ENCODE measurements around the gene MYORG. TPM values are rescaled to one million over a fixed set of nuclear protein-coding genes. Genes with fewer than 3 reads are reported as not detected.

Gene MYORG
- total RNA-seq (2014; rRNA removed; shearing (Covaris generic)): 0.61 and 0.79 TPM in 2 replicates
- polyA plus RNA-seq (2014; cell fraction: nucleus; rRNA removed): 1.3 and 3.2 TPM in 2 replicates

DNA sequence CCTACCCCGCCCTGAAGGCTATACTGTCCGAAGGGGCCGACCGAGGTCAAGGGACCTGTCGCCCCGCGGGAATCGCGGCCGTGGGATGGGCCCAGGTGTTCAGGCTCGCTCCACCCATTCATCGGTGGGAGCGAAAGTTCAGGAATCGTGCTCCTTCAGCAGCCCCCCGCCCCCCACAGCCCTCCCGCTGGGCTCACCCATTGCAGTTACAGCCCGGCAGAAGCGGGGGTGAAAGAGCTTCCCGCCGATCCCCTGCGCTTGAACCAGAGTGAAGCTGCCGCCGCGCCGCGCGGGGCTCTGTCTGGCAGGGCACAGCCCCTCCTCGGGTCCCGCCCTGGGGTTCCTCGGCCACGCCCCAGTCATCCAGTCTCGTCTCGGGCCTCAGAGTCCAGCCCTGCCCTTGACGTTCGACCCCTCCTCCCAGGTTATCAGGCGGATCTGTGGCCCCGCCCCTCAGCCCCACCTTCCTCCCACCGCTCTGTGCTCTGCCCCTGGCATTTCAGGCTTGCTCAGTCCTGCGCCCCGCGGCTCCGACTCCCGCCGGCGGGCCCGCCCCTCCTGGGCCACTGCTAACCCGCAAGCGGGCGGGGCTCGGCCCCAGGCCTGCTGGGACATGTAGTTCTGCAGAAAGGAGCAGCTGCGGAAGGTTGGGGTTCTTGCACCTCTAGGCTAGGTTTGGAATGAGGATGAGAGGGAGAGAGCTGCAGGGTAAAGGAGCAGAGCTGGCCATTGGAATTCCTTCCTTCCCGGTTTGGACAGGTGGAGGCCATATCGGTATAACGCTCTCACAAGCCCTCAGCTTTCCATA lies at the start of gene MYORG:
Gene MYORG (minus strand): TSS at position 303 of the 808 bp plus-strand sequence. CDS start 3,955 bp downstream, outside the sequence.
- DNase-seq (ENCODE audit: extremely low read depth, low read depth): peak; percentile 90

DNA sequence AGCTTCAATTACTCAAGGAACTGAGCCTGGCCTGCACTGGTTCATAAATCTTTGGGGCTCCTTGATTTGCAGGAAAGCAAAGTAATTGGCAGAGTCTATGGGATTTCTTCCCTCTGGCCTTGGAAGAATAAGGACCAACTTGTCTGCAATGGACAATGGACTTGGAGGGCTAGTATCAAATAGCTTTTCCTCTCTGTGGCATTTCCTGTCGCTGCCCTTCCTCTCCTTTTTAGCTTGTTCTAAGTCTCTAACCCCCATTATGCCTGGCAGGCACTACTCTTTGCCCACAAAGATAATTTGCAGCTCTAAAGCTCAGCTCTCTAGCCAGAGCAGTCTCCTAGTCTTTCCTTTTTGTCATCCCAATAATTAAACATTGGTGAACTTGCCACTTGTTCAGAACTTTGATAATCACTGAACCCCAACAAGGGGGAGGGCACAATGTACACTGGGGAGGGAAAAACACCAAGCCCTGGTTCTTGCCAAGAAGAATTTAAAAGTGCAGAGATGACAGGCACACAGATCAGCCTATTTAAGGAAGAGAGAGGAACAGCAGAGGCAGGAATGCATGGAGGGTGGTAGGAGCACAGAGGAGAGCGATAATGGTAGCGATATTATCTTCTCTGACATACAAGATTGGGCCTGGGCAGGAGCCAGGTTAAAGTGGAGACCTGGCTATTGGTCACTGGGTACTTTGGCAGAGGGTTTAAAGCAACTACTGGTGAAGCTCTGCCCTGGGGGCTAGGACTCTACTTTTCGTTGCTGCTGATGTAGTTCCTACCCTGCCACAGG lies 43.2 kb upstream of the MYORG start:
- DNase-seq (ENCODE audit: extremely low read depth, low read depth): no peak

DNA sequence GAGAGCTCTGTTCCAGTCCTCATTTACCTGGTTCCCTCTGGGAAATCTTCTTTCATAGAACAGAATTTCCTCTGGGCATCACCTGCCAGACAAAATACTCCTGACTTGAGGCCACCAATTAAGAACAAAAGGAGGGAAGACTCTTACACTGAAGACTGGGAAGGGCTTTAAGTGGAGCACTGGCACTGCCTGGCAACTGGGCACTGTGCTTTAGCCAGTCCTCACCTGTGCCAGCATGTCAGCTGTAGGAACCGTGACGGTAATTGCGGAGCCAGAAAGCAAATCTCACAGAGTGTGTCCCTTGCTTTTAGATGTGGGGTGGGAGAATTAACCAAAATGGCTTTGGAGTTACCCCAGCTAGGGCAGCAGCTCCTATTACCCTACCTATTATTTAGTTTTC lies 41.0 kb upstream of the MYORG start:
- no peak for DNase-seq (ENCODE audit: extremely low read depth, low read depth)

DNA sequence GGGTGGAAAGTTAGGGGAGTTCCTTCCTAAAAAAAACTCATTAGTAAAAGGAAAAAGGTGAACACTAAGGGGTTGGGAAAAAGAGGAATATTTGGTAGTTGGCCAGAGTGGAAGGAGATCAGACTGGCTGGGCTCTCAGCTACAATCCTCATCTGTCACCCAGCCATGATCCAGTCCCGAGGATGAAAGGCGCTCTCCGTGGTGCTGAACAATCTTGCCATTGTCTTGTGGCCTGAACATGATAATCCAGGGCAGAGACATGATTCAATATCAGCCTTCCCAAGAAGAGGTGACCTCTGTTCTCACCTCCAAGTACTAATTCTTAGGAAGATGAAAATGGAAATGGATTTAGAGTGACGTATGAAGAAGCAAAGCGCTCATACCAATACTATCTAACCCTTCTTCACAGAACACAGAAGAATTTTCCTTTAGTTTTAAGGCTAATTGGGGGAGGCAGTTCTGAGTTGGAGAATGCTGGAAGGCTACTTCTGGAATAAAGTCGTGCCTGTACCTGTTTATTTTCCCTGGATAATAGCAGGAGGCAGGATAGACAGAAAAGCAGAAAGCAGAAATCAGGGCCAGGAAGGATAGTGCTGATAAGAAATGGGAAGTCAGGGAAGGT lies 36.6 kb upstream of the MYORG start:
- peak; percentile 26 for DNase-seq (ENCODE audit: extremely low read depth, low read depth)

DNA sequence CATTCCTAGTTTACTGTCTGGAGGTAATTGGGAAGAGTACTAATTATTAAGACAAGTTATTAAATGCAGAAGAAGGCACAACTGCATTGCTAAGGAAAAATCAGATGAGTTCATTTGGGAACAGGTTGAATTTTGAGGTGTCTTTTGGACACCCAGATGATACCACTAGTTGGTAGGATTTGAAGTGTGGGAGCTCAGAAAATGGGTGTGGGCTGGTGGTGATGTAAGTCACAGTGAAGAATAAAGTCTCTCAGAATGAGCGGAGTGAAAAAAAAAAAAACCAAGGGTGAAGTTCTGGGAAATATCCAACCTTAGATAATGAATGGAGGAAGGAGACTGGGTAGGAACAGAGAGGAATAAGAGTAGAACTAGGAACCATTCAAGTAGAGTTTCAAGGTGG lies 35.6 kb upstream of the MYORG start:
- no peak for DNase-seq (ENCODE audit: extremely low read depth, low read depth)

DNA sequence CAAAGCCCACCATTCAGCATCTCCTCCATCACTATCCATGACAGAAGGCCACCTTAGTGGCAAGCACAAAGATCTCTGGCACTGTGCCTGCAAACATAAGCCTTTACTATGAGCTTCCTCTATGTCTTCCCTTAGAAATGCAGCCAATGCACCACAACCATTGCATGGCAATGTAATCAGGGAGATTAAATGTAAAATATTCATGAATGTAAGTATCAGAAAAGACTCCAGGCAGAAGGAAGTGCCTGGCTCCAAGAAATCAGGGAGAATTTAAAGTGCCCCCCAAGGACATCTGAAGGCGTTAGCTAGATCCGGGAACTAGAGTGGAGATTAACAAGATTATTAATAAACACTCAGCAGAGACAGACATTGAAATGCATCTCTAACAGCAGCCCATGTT lies 32.5 kb upstream of the MYORG start:
- no peak for DNase-seq (ENCODE audit: extremely low read depth, low read depth)

DNA sequence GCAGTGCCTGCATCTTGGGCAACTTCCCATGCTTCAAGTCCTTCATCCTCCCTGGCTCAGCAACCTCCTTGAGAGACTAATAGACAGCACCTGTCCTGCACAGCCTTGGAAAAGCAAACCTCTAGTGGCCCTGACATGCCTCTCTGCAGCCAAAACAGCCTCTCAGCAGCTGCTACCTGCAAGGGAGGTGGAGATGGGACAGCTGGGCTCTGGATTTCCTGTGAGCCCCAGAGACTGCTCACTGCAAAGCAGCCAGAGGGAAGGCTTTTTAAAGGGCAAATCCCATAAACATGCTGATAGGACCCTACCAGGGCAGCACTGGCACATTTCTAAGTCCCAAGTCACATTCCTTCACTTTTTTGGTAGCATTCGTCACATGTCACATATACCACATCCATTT lies 31.5 kb upstream of the MYORG start:
- no peak for DNase-seq (ENCODE audit: extremely low read depth, low read depth)

DNA sequence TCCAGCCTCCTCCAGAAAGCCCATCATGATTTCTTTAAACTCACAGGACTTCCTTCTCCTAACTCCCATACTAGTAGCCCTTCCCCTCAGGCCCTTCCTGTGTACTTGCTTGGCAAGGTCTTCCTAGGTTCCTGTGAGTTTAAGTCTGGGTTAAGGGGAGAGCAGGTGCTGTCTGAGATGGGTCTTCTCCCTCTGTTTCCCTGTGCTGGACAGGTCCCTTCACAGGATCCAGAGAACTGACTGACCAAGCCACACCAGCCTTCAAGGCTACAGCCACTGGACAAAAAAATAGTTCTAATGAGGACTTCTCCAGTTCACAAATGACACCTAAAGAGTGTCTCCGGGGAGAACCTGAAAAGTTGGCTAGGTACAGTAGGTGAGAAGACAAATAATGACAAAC lies 29.5 kb upstream of the MYORG start:
- DNase-seq (ENCODE audit: extremely low read depth, low read depth): no peak

DNA sequence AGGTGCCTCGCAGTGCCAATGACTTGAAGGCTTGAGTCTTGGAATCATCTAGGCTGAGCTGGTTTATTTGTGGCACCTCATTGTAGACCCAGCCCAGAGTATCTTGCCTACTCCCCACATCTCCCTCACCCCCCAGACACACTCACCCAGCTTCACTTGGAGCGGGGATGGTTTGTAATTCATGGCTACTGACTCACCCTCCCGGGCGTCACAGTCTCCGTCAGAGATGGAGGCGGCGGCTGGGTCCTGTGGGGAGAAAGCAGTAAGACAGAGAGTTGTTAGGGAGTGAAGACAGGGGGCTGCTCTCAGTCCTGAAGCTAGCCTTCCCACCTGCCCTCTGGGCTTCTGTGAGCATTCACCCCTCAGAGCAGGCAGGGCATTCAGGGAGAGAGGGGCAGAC lies 29.0 kb upstream of the MYORG start:
- DNase-seq (ENCODE audit: extremely low read depth, low read depth): no peak

DNA sequence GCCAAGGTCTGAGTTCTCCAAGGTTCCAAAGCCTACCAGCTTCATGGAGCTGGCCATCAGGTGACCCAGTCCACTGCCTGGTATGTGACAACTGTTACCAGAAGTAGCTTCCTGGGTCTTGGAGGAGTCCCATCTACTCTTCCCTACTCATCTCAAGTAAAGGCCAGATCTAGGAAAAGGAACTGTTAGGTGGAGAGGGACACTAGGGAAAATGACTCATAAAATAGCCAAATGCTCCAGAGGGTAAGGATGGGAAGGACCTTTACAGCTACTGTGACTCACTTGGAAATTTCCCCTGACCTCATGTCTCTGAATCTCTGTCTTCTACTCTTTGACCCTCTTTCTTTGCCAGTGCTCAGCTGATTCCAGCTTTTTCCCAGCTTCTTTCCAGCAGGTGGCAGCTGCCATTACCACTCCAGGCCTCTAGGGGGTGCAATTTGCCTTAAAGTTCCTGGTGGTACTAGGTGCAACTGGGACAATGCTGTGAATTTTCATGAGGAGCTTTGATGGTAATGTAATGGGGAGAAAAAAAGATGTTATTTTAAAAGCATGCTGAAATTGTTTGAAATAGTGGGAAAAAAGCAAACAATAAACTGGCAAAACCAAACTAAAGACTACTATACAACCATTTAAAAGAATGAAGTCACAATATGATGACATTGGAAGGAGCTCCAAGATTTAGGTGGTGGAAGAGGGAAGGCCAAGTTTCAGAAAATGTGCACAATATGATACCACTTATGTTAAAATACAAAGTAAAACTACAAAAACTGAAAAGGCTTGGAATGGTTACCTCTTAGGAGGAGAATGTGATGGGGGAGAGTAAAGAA lies 27.1 kb upstream of the MYORG start:
- peak; percentile 39 for DNase-seq (ENCODE audit: extremely low read depth, low read depth)

DNA sequence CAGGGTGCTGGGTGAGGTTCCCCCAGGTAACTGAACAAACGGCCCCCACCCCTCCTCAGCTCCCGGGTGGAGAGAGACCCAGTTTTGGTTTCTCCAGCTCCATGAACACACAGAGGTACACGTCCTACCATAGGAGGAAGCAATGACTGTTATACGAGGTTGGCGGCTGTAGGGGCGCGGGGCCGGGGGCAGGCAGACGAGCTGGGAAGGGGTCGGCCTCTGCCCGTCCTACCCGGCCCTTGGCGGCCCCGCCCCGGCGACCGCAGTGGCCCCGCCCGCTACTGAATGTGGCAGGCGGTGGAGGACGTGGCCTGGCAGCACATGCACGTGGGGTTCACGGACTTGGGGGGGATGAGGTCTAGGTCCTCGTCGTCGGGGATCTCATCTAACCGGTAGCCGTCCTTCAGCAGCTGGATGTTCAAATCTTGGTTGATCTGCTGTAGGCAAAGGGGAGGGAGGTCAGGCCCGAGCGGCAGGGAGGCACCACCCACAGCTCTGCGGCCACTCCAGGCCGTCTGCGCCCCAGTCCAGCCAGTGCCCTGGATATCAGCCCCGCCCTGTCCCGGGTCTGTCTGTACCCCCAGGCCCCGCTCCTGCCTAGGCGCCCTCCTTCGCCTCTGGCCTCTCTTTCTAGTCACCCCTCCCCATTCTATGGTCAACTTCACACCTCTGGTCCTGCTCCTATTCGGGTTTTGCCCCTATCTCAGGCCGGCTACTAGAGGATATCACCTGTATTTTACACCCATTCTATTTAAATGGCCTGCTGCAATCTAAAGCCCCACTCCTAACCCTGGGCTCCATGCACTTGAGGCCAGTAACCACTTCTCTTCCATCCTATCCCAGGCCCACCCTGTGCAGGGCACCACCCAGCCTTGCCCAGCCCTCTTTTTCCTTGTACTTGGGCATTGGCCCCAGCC lies 24.2 kb upstream of the MYORG start:
- no peak for DNase-seq (ENCODE audit: extremely low read depth, low read depth)

DNA sequence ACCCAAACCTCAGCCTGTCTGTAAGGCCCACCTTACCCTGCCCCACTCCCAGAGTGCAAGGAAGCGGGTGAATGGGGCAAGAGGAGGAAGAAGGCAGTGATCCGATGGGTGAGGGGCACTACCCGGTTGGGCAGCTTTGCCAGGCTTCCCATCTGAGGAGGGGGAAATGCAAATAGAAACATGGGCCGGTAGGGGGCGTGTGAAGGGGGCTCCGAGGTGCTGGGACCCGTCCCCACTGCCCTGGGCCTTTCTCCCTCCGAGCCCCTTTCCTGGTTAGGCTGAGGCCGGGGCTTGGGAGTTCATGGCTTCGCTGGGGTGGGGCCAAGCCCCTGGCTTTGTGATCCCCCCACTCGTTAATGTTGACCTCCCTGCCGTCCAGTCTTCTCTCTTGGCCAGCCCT lies 23.6 kb upstream of the MYORG start:
- DNase-seq (ENCODE audit: extremely low read depth, low read depth): no peak

DNA sequence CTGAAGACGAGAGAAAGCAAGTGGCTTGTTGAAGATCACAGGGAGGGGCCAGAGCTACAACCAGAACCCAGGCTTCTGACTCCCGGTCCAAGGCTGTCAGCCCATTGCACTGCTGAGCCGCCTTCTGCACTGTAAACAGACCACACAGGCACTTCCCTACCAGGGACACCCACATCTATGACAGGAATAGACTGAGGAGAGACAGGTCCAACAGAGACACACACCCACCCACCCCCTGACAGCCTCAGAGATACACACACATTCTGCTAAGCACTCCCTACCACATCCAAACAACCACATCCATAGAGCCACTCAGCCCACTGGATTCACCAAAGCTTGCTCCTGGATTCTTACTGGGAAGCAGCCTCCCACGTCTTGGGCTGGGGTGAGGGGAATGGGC lies 23.0 kb upstream of the MYORG start:
- DNase-seq (ENCODE audit: extremely low read depth, low read depth): no peak

DNA sequence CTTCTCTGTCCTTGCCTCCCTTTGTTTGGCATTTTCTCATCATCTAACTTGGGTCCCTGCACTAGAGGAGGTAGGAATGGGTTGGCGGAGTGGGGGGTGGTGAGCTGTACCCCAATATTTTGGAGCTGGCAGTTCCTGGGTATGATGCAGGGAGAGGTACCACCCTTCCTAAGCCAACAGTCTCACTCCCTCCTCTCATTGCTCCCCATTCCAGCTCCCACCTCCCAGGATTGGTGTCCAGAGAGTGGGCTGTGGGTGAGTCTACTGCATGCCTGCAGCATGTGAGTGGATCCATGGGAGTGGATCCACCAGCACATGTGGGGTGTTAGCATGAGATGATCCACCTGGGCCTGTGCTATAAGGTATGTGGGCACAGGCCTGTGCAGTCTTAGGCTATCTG lies 22.2 kb upstream of the MYORG start:
- no peak for DNase-seq (ENCODE audit: extremely low read depth, low read depth)

DNA sequence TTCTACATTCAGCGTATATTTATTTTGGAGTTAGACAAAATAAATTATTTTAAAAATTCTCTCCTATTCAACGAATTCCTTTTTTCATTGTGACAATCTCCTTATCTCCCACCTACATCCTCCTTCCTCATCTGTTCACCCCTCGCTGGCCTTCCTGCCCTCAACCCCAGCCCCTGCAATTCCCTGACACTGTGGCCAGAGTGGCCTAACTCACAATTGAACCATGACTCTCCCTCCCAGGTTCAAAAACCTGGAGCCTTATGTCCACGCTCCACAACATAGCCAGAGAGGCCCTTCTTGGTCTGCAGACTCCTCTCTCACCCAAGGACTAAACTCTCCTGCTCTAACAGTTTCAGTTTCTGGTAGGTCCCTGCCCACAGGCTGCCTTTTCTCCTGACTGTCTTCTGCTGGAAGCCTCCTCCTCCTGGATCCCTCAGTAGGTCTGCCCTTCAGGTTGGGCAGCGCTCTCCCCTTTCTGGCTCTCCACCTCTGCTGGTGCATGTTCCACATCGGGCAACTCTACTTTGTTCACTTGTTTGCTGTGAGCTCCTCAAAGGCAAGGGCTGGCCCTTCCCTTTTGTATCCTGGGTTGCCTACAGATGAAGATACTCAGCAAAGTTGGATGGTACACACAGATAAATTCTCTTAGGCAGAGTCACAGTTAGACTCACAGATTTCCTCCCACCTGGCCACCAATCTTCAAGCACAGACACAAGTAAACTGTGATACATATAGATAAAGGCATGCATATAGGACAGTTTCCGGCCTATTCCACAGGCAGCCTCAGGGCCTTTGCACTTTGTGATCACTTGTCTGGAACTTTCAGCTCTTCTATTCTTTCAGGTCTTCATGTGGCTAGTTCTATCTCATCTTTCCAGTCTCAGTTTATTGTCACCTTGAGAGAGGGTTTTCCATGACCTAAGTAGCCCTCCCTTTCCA lies 19.8 kb upstream of the MYORG start:
- no peak for DNase-seq (ENCODE audit: extremely low read depth, low read depth)

DNA sequence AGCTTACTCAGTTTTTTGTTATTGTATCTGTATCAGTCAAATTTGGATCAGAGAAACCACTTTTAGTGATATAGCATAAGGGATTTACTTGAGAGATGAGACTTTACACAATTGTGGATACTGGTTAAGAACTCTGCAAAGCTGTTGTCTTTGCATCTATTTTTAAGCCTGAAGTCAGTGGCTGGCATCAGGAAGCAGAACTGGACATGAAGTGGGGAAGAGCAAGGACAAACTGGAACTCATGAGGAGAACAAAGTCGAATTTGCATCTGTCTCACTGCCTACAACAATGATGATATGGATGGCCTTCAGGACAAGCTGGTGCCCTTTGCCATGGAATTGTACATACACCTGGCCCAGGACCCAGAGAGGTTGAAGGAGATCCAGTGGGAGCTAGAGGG lies 15.8 kb upstream of the MYORG start:
- DNase-seq (ENCODE audit: extremely low read depth, low read depth): no peak

DNA sequence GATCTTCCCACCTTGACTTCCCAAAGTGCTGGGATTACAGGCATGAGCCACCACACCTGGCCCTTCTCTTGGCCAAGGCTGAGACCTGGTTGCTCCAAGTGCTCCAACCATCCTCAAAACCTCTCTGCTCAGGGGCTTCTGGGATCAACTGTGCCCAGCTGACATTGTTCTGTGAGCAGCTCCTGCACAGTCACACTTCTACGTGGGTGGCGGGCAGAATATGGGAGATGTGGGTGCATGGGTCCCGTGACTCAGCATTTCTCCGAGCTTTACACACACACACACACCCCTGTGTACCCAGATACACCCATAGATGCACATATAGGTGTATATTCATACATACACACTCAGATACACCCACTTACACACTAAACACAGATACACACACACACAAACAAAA lies 10.5 kb upstream of the MYORG start:
- no peak for DNase-seq (ENCODE audit: extremely low read depth, low read depth)

DNA sequence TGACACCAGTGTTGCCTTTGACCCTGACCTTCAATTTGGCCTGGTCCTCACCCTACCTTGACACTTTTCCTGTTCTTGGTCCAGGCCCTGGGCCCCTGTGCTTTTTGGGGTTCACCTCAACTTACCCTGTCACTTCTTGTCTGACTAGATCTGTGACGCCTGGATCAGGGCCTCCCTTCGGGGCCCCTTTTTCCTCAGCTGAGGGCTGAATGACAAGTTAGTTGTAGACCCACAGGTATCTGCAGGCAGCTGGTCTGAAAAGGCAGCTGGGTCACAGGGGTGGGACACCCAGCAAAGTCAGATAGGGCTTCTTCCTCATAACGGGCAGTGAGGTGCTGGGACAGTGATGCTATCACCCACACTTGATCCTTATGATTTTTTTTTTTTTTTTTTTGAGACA lies 10.0 kb upstream of the MYORG start:
- no peak for DNase-seq (ENCODE audit: extremely low read depth, low read depth)
